ENCODE data around the gene EFCC1.

- no peak for TF ChIP-seq JUN (IDR thresholded peaks at IDR 0.05; ENCODE audit: low read depth, low read length)
- TF ChIP-seq TAF1 (IDR thresholded peaks at IDR 0.05; ENCODE audit: low read depth, low read length): no peak
- TF ChIP-seq CTCF (IDR thresholded peaks at IDR 0.05; ENCODE audit: control extremely low read depth in 1 of 3, insufficient read depth in 1 of 3, low read depth in 1 of 3, low read length in 3 of 3): no peak
- TF ChIP-seq ASH2L (IDR thresholded peaks at IDR 0.05; ENCODE audit: low read length): no peak
- TF ChIP-seq CEBPB (IDR thresholded peaks at IDR 0.05; ENCODE audit: low read depth, low read length): no peak
- no peak for TF ChIP-seq RBBP5 (IDR thresholded peaks at IDR 0.05; ENCODE audit: borderline replicate concordance, low read depth, low read length)
- no peak for TF ChIP-seq YY1 (IDR thresholded peaks at IDR 0.05; ENCODE audit: low read depth, low read length)
These were observed 37.2 kb downstream of the EFCC1 start for GRCh38 chr3:129038121-129038855.
